ENCODE data around the gene GSTO2. TPM values are rescaled to one million over a fixed set of nuclear protein-coding genes. Genes with fewer than 3 reads are reported as not detected.

The GSTO2 gene
- total and polyA plus RNA-seq, 2 experiments from 2014 or later: 30.7 to 49.8 TPM

DNA sequence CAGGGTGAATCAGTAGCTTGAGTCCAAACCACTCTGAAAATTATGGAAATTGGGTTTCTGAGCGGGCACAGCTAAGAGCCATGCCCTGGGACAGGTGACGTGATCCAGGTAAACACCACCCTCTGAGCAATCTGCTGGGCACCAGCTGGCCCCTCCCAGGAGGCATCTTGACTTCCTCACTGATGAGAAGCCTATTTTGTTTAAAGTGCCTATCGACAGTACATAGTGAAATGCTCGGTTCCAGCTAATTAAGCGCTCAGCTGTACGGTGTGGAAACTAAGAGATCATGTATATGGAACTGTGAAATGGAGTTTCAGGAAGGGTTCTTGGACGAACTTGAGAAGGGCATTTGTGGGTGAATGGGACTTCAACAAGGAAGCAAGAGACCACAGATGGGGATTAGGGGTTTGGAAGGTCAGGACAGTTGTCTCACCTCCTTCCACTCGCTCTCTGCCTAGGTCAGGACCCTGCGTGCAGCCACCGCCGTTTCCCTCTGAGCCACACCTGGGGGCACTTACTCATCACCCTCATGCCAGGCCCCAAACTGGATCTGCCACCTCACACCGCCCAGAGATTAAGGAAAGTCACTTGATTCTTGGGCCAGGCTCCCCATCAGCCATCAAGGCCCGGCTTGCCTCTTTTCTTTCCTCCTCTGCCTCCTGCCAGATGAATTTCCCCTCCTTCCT lies 66.1 kb downstream of the GSTO2 start (continued):
- TF ChIP-seq, protein P1, sequence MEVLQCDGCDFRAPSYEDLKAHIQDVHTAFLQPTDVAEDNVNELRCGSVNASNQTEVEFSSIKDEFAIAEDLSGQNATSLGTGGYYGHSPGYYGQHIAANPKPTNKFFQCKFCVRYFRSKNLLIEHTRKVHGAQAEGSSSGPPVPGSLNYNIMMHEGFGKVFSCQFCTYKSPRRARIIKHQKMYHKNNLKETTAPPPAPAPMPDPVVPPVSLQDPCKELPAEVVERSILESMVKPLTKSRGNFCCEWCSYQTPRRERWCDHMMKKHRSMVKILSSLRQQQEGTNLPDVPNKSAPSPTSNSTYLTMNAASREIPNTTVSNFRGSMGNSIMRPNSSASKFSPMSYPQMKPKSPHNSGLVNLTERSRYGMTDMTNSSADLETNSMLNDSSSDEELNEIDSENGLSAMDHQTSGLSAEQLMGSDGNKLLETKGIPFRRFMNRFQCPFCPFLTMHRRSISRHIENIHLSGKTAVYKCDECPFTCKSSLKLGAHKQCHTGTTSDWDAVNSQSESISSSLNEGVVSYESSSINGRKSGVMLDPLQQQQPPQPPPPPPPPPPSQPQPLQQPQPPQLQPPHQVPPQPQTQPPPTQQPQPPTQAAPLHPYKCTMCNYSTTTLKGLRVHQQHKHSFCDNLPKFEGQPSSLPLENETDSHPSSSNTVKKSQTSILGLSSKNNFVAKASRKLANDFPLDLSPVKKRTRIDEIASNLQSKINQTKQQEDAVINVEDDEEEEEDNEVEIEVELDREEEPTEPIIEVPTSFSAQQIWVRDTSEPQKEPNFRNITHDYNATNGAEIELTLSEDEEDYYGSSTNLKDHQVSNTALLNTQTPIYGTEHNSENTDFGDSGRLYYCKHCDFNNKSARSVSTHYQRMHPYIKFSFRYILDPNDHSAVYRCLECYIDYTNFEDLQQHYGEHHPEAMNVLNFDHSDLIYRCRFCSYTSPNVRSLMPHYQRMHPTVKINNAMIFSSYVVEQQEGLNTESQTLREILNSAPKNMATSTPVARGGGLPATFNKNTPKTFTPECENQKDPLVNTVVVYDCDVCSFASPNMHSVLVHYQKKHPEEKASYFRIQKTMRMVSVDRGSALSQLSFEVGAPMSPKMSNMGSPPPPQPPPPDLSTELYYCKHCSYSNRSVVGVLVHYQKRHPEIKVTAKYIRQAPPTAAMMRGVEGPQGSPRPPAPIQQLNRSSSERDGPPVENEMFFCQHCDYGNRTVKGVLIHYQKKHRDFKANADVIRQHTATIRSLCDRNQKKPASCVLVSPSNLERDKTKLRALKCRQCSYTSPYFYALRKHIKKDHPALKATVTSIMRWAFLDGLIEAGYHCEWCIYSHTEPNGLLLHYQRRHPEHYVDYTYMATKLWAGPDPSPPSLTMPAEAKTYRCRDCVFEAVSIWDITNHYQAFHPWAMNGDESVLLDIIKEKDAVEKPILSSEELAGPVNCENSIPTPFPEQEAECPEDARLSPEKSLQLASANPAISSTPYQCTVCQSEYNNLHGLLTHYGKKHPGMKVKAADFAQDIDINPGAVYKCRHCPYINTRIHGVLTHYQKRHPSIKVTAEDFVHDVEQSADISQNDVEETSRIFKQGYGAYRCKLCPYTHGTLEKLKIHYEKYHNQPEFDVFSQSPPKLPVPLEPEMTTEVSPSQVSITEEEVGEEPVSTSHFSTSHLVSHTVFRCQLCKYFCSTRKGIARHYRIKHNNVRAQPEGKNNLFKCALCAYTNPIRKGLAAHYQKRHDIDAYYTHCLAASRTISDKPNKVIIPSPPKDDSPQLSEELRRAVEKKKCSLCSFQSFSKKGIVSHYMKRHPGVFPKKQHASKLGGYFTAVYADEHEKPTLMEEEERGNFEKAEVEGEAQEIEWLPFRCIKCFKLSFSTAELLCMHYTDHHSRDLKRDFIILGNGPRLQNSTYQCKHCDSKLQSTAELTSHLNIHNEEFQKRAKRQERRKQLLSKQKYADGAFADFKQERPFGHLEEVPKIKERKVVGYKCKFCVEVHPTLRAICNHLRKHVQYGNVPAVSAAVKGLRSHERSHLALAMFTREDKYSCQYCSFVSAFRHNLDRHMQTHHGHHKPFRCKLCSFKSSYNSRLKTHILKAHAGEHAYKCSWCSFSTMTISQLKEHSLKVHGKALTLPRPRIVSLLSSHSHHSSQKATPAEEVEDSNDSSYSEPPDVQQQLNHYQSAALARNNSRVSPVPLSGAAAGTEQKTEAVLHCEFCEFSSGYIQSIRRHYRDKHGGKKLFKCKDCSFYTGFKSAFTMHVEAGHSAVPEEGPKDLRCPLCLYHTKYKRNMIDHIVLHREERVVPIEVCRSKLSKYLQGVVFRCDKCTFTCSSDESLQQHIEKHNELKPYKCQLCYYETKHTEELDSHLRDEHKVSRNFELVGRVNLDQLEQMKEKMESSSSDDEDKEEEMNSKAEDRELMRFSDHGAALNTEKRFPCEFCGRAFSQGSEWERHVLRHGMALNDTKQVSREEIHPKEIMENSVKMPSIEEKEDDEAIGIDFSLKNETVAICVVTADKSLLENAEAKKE (CRISPR knock-in tag; IDR thresholded peaks at IDR 0.05): no peak
- TF ChIP-seq, protein P2, sequence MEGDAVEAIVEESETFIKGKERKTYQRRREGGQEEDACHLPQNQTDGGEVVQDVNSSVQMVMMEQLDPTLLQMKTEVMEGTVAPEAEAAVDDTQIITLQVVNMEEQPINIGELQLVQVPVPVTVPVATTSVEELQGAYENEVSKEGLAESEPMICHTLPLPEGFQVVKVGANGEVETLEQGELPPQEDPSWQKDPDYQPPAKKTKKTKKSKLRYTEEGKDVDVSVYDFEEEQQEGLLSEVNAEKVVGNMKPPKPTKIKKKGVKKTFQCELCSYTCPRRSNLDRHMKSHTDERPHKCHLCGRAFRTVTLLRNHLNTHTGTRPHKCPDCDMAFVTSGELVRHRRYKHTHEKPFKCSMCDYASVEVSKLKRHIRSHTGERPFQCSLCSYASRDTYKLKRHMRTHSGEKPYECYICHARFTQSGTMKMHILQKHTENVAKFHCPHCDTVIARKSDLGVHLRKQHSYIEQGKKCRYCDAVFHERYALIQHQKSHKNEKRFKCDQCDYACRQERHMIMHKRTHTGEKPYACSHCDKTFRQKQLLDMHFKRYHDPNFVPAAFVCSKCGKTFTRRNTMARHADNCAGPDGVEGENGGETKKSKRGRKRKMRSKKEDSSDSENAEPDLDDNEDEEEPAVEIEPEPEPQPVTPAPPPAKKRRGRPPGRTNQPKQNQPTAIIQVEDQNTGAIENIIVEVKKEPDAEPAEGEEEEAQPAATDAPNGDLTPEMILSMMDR (conservative IDR thresholded peaks at IDR 0.05; ENCODE audit: low read depth in 2 of 2): no peak
- TF ChIP-seq ZNF331 (CRISPR knock-in tag; IDR thresholded peaks at IDR 0.05; ENCODE audit: low read depth) (no peak), JUNB (IDR thresholded peaks at IDR 0.05; ENCODE audit: unreplicated experiment) (no peak), EZH2phosphoT487 (IDR thresholded peaks at IDR 0.05; ENCODE audit: unreplicated experiment) (no peak), STAT1 (IDR thresholded peaks at IDR 0.05; ENCODE audit: unreplicated experiment) (no peak), CREB1 (CRISPR knock-in tag; IDR thresholded peaks at IDR 0.05; ENCODE audit: low read depth) (no peak), EZH2 (IDR thresholded peaks at IDR 0.05; ENCODE audit: low read depth, unreplicated experiment) (no peak)
